ENCODE measurements around the gene FRG1. TPM values are rescaled to one million over a fixed set of nuclear protein-coding genes. Genes with fewer than 3 reads are reported as not detected.

The FRG1 gene
- 31.7 TPM for total RNA-seq

DNA sequence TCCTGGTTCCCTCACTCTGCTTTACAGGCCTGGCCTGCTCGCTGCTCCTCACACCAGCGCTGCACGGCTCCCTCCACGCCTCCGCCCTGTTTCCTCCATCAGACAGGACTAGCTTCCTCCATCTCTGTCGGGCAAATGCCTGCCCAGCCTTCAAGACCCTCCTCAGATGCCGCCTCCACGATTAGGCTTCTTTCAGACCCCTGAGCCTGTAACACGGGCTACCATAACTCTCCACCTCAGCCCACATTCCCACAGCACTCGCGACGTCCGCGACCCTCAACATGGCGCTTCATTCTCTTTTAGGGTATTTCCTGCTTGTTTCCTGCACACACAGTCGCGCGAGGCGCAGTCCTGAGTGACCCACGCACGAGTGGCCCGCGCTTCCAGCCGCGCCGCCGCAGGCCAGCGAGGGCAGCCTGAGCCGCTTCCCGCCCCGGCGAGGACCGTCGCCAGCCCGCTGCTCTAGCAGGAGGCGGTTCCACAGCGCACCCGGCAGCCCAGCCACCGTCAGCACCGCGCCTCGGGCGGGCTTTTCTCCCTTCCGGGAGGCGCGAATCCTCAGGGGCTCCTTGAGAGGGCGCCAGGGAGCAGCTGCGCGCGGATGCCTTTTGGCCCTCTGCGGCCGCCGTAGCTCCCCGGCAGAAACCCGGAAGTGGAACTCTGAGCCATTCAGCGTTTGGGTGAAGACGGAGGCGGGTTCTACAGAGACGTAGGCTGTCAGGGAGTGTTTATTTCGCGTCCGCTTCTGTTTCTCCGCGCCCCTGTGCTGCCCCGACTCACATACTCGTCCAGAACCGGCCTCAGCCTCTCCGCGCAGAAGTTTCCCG, at the start of gene FRG1:
TSS of gene FRG1 (plus strand) at position 695 of the 827 bp plus-strand sequence. CDS start 138 bp downstream, outside the sequence.

Other genes with a start within 250 kb of the FRG1 start
- gene FRG2, start 86.4 kb downstream of the FRG1 start, total RNA-seq: not detected
- not detected for gene DBET, start 123.6 kb downstream of the FRG1 start, total RNA-seq
- not detected for gene DUX4, start 232.9 kb downstream of the FRG1 start, total RNA-seq